ENCODE data around the gene IPO13.

DNA sequence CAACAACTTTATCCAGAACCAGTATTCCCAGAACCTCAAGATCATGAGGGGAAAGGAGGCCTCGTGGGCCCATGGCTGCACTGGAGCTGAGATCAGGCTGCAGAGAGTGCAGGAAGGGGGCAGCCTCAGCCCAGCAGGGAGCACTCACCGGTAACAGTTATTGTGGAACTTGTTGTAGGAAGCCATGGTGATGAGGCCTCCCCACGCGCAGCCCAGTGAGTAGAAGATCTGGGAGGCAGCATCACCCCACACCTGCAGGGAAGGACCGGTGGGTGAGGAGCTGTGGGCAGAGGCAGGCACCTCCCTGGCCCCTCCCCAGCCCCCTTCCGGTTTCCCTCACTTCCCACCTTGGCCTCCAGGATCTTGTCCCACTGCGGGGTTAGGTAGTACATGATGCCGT, 55.4 kb downstream of the IPO13 start:
- TF ChIP-seq, protein P1, sequence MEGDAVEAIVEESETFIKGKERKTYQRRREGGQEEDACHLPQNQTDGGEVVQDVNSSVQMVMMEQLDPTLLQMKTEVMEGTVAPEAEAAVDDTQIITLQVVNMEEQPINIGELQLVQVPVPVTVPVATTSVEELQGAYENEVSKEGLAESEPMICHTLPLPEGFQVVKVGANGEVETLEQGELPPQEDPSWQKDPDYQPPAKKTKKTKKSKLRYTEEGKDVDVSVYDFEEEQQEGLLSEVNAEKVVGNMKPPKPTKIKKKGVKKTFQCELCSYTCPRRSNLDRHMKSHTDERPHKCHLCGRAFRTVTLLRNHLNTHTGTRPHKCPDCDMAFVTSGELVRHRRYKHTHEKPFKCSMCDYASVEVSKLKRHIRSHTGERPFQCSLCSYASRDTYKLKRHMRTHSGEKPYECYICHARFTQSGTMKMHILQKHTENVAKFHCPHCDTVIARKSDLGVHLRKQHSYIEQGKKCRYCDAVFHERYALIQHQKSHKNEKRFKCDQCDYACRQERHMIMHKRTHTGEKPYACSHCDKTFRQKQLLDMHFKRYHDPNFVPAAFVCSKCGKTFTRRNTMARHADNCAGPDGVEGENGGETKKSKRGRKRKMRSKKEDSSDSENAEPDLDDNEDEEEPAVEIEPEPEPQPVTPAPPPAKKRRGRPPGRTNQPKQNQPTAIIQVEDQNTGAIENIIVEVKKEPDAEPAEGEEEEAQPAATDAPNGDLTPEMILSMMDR (IDR thresholded peaks at IDR 0.05), result no peak
- no peak for TF ChIP-seq POLR2A (IDR thresholded peaks at IDR 0.05)

Data from vagina (tissue), 2 donors.